Measurements from ENCODE around the gene AGBL1. TPM values are rescaled to one million over a fixed set of nuclear protein-coding genes. Genes with fewer than 3 reads are reported as not detected.

Gene AGBL1
- total RNA-seq, 1 donor from 2014 or later = not detected

- no peaks in the 10 kb centered on the region for H3K36me3 Mint-ChIP-seq (ENCODE audit: unreplicated experiment)
- H3K27ac Mint-ChIP-seq (ENCODE audit: unreplicated experiment) = no peak overlapping the region
- peaks cover 30% of the 10 kb centered on the region for H3K9me3 Mint-ChIP-seq (ENCODE audit: unreplicated experiment)
- no peak overlapping the region for H3K4me3 Mint-ChIP-seq (ENCODE audit: unreplicated experiment)
- TF ChIP-seq CTCF (IDR thresholded peaks at IDR 0.05) = no peak
- DNase-seq (ENCODE audit: extremely low spot score, unreplicated experiment) = no peak
- H3K4me1 Mint-ChIP-seq (ENCODE audit: unreplicated experiment) = no peaks in the 10 kb centered on the region
- H3K27me3 Mint-ChIP-seq (ENCODE audit: unreplicated experiment) = no peaks in the 10 kb centered on the region
These were observed 461.3 kb downstream of the AGBL1 start for GRCh38 chr15:86540840-86541467.

GRCh38 chr15:86541540-86541939 lies 461.9 kb downstream of the AGBL1 start:
- DNase-seq (ENCODE audit: extremely low spot score, unreplicated experiment) = no peak
- H3K4me3 Mint-ChIP-seq (ENCODE audit: unreplicated experiment) = no peak overlapping the region
- no peak for TF ChIP-seq CTCF (IDR thresholded peaks at IDR 0.05)
- H3K9me3 Mint-ChIP-seq (ENCODE audit: unreplicated experiment) = peaks cover 32% of the 10 kb centered on the region
- no peaks in the 10 kb centered on the region for H3K27me3 Mint-ChIP-seq (ENCODE audit: unreplicated experiment)
- no peak overlapping the region for H3K27ac Mint-ChIP-seq (ENCODE audit: unreplicated experiment)
- H3K4me1 Mint-ChIP-seq (ENCODE audit: unreplicated experiment) = no peaks in the 10 kb centered on the region
- no peaks in the 10 kb centered on the region for H3K36me3 Mint-ChIP-seq (ENCODE audit: unreplicated experiment)

- DNase-seq (ENCODE audit: extremely low spot score, unreplicated experiment) = no peak
- H3K27me3 Mint-ChIP-seq (ENCODE audit: unreplicated experiment) = no peaks in the 10 kb centered on the region
- no peak for TF ChIP-seq CTCF (IDR thresholded peaks at IDR 0.05)
- H3K36me3 Mint-ChIP-seq (ENCODE audit: unreplicated experiment) = no peaks in the 10 kb centered on the region
- H3K9me3 Mint-ChIP-seq (ENCODE audit: unreplicated experiment) = peaks cover 52% of the 10 kb centered on the region
- H3K4me1 Mint-ChIP-seq (ENCODE audit: unreplicated experiment) = no peaks in the 10 kb centered on the region
- no peak overlapping the region for H3K4me3 Mint-ChIP-seq (ENCODE audit: unreplicated experiment)
- H3K27ac Mint-ChIP-seq (ENCODE audit: unreplicated experiment) = no peak overlapping the region
These were observed 470.4 kb downstream of the AGBL1 start for GRCh38 chr15:86550075-86550474.

- Mint-ChIP-seq H3K27me3 (ENCODE audit: unreplicated experiment) (no peaks in the 10 kb centered on the region), H3K27ac (ENCODE audit: unreplicated experiment) (no peak overlapping the region), H3K4me3 (ENCODE audit: unreplicated experiment) (no peak overlapping the region), H3K9me3 (ENCODE audit: unreplicated experiment) (peaks cover 50% of the 10 kb centered on the region), H3K36me3 (ENCODE audit: unreplicated experiment) (no peaks in the 10 kb centered on the region), H3K4me1 (ENCODE audit: unreplicated experiment) (no peaks in the 10 kb centered on the region)
- TF ChIP-seq CTCF (IDR thresholded peaks at IDR 0.05) = no peak
- no peak for DNase-seq (ENCODE audit: extremely low spot score, unreplicated experiment)
These were observed 473.4 kb downstream of the AGBL1 start for GRCh38 chr15:86553108-86553507.

- H3K36me3 Mint-ChIP-seq (ENCODE audit: unreplicated experiment) = no peaks in the 10 kb centered on the region
- H3K4me1 Mint-ChIP-seq (ENCODE audit: unreplicated experiment) = no peaks in the 10 kb centered on the region
- H3K4me3 Mint-ChIP-seq (ENCODE audit: unreplicated experiment) = no peak overlapping the region
- no peak for TF ChIP-seq CTCF (IDR thresholded peaks at IDR 0.05)
- H3K27ac Mint-ChIP-seq (ENCODE audit: unreplicated experiment) = no peak overlapping the region
- no peaks in the 10 kb centered on the region for H3K27me3 Mint-ChIP-seq (ENCODE audit: unreplicated experiment)
- H3K9me3 Mint-ChIP-seq (ENCODE audit: unreplicated experiment) = peaks cover 57% of the 10 kb centered on the region
- no peak for DNase-seq (ENCODE audit: extremely low spot score, unreplicated experiment)
These were observed 475.4 kb downstream of the AGBL1 start for GRCh38 chr15:86555098-86555497.

Measured in osteocyte (in vitro differentiated cells).